ENCODE data around the gene PUS7.
"Not testable (repeated sequence)": the region's sequence is repeated elsewhere in the genome, so short reads cannot be mapped to it uniquely, and the experiment has no call there.

DNA sequence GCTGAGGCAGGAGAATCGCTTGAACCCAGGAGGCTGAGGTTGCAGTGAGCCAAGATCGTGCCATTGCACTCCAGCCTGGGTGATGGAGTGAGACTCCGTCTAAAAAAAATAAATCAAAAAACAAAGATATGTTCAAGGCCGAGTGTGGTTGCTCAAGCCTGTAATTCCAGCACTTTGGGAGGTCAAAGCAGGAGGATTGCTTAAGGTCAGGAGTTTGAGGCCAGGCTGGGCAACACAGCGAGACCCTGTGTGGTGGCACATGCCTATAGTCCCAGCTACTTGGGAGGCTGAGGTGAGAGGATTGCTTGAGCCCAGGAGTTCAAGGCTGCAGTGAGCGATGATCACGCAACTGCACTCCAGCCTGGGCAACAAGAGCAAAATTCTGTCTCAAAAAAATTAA is 1.5 kb downstream of the PUS7 start:
- TF ChIP-seq POLR2A, POLR2AphosphoS5 (IDR thresholded peaks at IDR 0.05): not testable (repeated sequence)
- TF ChIP-seq, protein P1, sequence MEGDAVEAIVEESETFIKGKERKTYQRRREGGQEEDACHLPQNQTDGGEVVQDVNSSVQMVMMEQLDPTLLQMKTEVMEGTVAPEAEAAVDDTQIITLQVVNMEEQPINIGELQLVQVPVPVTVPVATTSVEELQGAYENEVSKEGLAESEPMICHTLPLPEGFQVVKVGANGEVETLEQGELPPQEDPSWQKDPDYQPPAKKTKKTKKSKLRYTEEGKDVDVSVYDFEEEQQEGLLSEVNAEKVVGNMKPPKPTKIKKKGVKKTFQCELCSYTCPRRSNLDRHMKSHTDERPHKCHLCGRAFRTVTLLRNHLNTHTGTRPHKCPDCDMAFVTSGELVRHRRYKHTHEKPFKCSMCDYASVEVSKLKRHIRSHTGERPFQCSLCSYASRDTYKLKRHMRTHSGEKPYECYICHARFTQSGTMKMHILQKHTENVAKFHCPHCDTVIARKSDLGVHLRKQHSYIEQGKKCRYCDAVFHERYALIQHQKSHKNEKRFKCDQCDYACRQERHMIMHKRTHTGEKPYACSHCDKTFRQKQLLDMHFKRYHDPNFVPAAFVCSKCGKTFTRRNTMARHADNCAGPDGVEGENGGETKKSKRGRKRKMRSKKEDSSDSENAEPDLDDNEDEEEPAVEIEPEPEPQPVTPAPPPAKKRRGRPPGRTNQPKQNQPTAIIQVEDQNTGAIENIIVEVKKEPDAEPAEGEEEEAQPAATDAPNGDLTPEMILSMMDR (IDR thresholded peaks at IDR 0.05), result not testable (repeated sequence)

Data from stomach (tissue), 4 donors.